ENCODE data around the gene VPS33B. TPM values are rescaled to one million over a fixed set of nuclear protein-coding genes. Genes with fewer than 3 reads are reported as not detected.
A peak's percentile ranks its signal among the peaks of the same experiment; 100 is the strongest.

The VPS33B gene
- total RNA-seq, 1 experiment from 2014 or later = 16.3 TPM

- peak overlapping the region in 2 of 3 experiments; percentile 21 to 33; a peak in 4 of 7 replicates for H3K27ac Mint-ChIP-seq
- Histone ChIP-seq H2AFZ (ENCODE audit: low read length) (no peak overlapping the region), H2BK5ac (ENCODE audit: insufficient read length, low read length) (no peak overlapping the region), H3K9ac (ENCODE audit: extremely low read depth, insufficient read length, low read length) (no peak overlapping the region), H3K18ac (ENCODE audit: insufficient read length, low read depth, low read length) (no peak overlapping the region), H3K14ac (ENCODE audit: insufficient read depth, low read length) (no peak overlapping the region), H3K23ac (ENCODE audit: insufficient read length, low read depth, low read length) (no peak overlapping the region), H3K4me2 (ENCODE audit: insufficient read depth, insufficient read length, low read length) (peak overlapping the region; percentile 41), H3K79me1 (ENCODE audit: insufficient read depth, low read depth, low read length, poor library complexity, severe bottlenecking) (no peaks in the 10 kb centered on the region), H3K79me2 (ENCODE audit: insufficient read depth, low read length) (no peaks in the 10 kb centered on the region), H3K27me3 (ENCODE audit: insufficient read depth, low read length) (no peaks in the 10 kb centered on the region), H3K23me2 (ENCODE audit: insufficient read length, low read depth, low read length, poor library complexity, severe bottlenecking) (peaks cover 18% of the 10 kb centered on the region), H3K9me3 (ENCODE audit: control insufficient read depth, low read depth, low read length) (no peaks in the 10 kb centered on the region), H3T11ph (ENCODE audit: low read length) (no peak overlapping the region), H2BK12ac (ENCODE audit: insufficient read length, low read depth, low read length) (no peak overlapping the region), H4K20me1 (ENCODE audit: control insufficient read depth, insufficient read depth, insufficient read length) (peaks cover 3% of the 10 kb centered on the region), H3K4me1 (ENCODE audit: insufficient read depth, low read length) (peaks cover 7% of the 10 kb centered on the region; the same call in 1 of the 2 replicates), H2BK15ac (ENCODE audit: low read depth, low read length) (no peak overlapping the region), H3K56ac (ENCODE audit: insufficient read length, low read depth, low read length) (no peak overlapping the region), H2AK5ac (ENCODE audit: insufficient read length, low read length) (no peak overlapping the region), H4K8ac (replicated peaks; ENCODE audit: insufficient read length, low read depth, low read length) (no peak overlapping the region), H4K5ac (ENCODE audit: insufficient read length, low read depth, low read length) (no peak overlapping the region), H3K4ac (ENCODE audit: low read depth, low read length) (no peak overlapping the region), H3K27ac (ENCODE audit: insufficient read length, low read depth, low read length) (no peak overlapping the region), H2BK20ac (ENCODE audit: low read depth, low read length, poor library complexity, severe bottlenecking) (no peak overlapping the region), H2BK120ac (ENCODE audit: low read depth, low read length, poor library complexity, severe bottlenecking) (no peak overlapping the region), H4K91ac (ENCODE audit: insufficient read length, low read depth, low read length) (no peak overlapping the region)
- no CpG with 5 or more reads among the region's 16 CpGs for WGBS (ENCODE audit: extremely low coverage, insufficient read length, low lambda C conversion rate)
- peak overlapping the region; percentile 77 to 82; a peak in 3 of 5 replicates for H3K4me3 Mint-ChIP-seq
- H3K9me3 Mint-ChIP-seq = no peaks in the 10 kb centered on the region
- DNase-seq = no peak
- TF ChIP-seq, protein P1, sequence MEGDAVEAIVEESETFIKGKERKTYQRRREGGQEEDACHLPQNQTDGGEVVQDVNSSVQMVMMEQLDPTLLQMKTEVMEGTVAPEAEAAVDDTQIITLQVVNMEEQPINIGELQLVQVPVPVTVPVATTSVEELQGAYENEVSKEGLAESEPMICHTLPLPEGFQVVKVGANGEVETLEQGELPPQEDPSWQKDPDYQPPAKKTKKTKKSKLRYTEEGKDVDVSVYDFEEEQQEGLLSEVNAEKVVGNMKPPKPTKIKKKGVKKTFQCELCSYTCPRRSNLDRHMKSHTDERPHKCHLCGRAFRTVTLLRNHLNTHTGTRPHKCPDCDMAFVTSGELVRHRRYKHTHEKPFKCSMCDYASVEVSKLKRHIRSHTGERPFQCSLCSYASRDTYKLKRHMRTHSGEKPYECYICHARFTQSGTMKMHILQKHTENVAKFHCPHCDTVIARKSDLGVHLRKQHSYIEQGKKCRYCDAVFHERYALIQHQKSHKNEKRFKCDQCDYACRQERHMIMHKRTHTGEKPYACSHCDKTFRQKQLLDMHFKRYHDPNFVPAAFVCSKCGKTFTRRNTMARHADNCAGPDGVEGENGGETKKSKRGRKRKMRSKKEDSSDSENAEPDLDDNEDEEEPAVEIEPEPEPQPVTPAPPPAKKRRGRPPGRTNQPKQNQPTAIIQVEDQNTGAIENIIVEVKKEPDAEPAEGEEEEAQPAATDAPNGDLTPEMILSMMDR (conservative IDR thresholded peaks at IDR 0.05) = no peak
- H3K4me1 Mint-ChIP-seq = peaks cover 15 to 16% of the 10 kb centered on the region in 2 experiments
- H3K36me3 Mint-ChIP-seq (ENCODE audit: insufficient read depth in 1 of 3, low read depth in 3 of 3) = peaks cover 13 to 46% (median 45%) of the 10 kb centered on the region in 3 experiments; a peak in 6 of 7 replicates
- H3K27me3 Mint-ChIP-seq (ENCODE audit: low read depth) = no peaks in the 10 kb centered on the region
Observed at GRCh38 chr15:90953947-90954711, 68.3 kb downstream of the VPS33B start.

Data from H9 (cell line).